Thyroid gland (tissue), 4 donors: ENCODE results near the gene KRT79.

Experiments used
- CTCF ChIP-seq, 6 experiments: fragments of 200-600 bp in 3 of 6; fragments of 450-650 bp in 3 of 6; sonication (generic) in 3 of 6; IDR thresholded peaks; one replicate each; pipeline ENCODE4 v1.5.1; 2016 to 2019; ENCODE audit warnings: antibody characterized with exemption in 6 of 6, mild to moderate bottlenecking in 2 of 6, inconsistent platforms in 1 of 6, moderate library complexity in 1 of 6
- POLR2A ChIP-seq, 2 donors: fragments of 450-650 bp; IDR thresholded peaks; one replicate each; pipeline ENCODE4 v1.6.1; 2017; ENCODE audit warnings: antibody characterized with exemption in 2 of 2, mild to moderate bottlenecking in 2 of 2, moderate library complexity in 1 of 2

GRCh38 chr12:52856787-52857186 lies 22.7 kb upstream of the KRT79 start:
- TF ChIP-seq CTCF (IDR thresholded peaks at IDR 0.05) (no peak), POLR2A (IDR thresholded peaks at IDR 0.05) (no peak)
